GM23248 (cell line): Measurements from ENCODE around the gene KREMEN2. TPM values are rescaled to one million over a fixed set of nuclear protein-coding genes. Genes with fewer than 3 reads are reported as not detected.

ENCODE experiments used
- DNase-seq: peaks from one replicate; pipeline ENCODE4 v3.0.0-alpha.2; 2015
- H2AFZ ChIP-seq: fragments of 200-600 bp; sonication (generic); 2 replicates; pipeline ENCODE4 v1.6.1; 2016; ENCODE audit warnings: antibody characterized with exemption
- H3F3A ChIP-seq: fragments of 200-600 bp; sonication (generic); 2 replicates; pipeline ENCODE4 v1.6.1; 2016; ENCODE audit warnings: mild to moderate bottlenecking, antibody characterized with exemption, mixed run types; ENCODE audit not compliant: insufficient read depth
- H3K27ac ChIP-seq: fragments of 200-600 bp; sonication (generic); 2 replicates; pipeline ENCODE4 v1.5.1; 2016; ENCODE audit warnings: mild to moderate bottlenecking
- H3K27me3 ChIP-seq: fragments of 200-600 bp; sonication (generic); replicated peaks from 2 replicates; pipeline ENCODE4 v1.6.1; 2016; ENCODE audit warnings: mild to moderate bottlenecking; ENCODE audit not compliant: insufficient read depth
- H3K36me3 ChIP-seq: fragments of 200-600 bp; sonication (generic); 2 replicates; pipeline ENCODE4 v1.6.1; 2016; ENCODE audit warnings: low read depth, mild to moderate bottlenecking
- H3K4me1 ChIP-seq: fragments of 200-600 bp; sonication (generic); 2 replicates; pipeline ENCODE4 v1.6.1; 2016; ENCODE audit warnings: mild to moderate bottlenecking; ENCODE audit not compliant: insufficient read depth
- H3K4me2 ChIP-seq: fragments of 200-600 bp; sonication (generic); one replicate; pipeline ENCODE4 v1.6.1; 2016; ENCODE audit warnings: mild to moderate bottlenecking; ENCODE audit not compliant: unreplicated experiment
- H3K4me3 ChIP-seq: fragments of 200-600 bp; sonication (generic); 2 replicates; pipeline ENCODE4 v1.5.1; 2016; ENCODE audit warnings: mild to moderate bottlenecking
- H3K79me2 ChIP-seq: fragments of 200-600 bp; sonication (generic); 2 replicates; pipeline ENCODE4 v1.6.1; 2016; ENCODE audit warnings: mild to moderate bottlenecking; ENCODE audit not compliant: insufficient read depth
- H3K9ac ChIP-seq: fragments of 200-600 bp; sonication (generic); 2 replicates; pipeline ENCODE4 v1.6.1; 2016; ENCODE audit warnings: mild to moderate bottlenecking
- H3K9me2 ChIP-seq: fragments of 200-600 bp; sonication (generic); 2 replicates; pipeline ENCODE4 v1.6.1; 2016; ENCODE audit warnings: mixed run types, mild to moderate bottlenecking, moderate library complexity; ENCODE audit not compliant: insufficient read depth
- H3K9me3 ChIP-seq: fragments of 200-600 bp; sonication (generic); one replicate; pipeline ENCODE4 v1.6.1; 2017; ENCODE audit warnings: low read depth
- H4K20me1 ChIP-seq: fragments of 200-600 bp; sonication (generic); 2 replicates; pipeline ENCODE4 v1.6.0; 2016; ENCODE audit not compliant: insufficient read depth
- EZH2 ChIP-seq: fragments of 200-600 bp; sonication (generic); IDR thresholded peaks from 2 replicates; pipeline ENCODE4 v1.6.1; 2018; ENCODE audit warnings: antibody characterized with exemption, mild to moderate bottlenecking; ENCODE audit not compliant: insufficient read depth, poor library complexity, severe bottlenecking
- EZH2phosphoT487 ChIP-seq: fragments of 200-600 bp; sonication (generic); IDR thresholded peaks from 2 replicates; pipeline ENCODE4 v1.6.1; 2018; ENCODE audit warnings: antibody characterized with exemption, moderate library complexity, mild to moderate bottlenecking, low read depth; ENCODE audit not compliant: insufficient read depth
- WGBS, 2 experiments: methylation state at CpG; one replicate each; pipeline ENCODE4 v1.1.6; 2015 to 2017; ENCODE audit warnings: low lambda C conversion rate in 2 of 2, low coverage in 1 of 2; ENCODE audit errors: missing lambda C conversion rate in 2 of 2; 5-methylcytosine and 5-hydroxymethylcytosine counted together
- in situ Hi-C: fragments of 300-500 bp; cut with MboI; formaldehyde crosslinking; loops from 2 replicates; pipeline ENCODE4 v1.15.0; 2020
- polyA plus RNA-seq: library from polyadenylated mRNA; unstranded; fragments of >200 nt; fragmentation: Nextera tagmentation; extraction: Ambion mirVana; gene quantifications from 2 replicates; pipeline ENCODE4 v1.2.1, GENCODE V29; 2016
- total RNA-seq: library from RNA; depleted of rRNA; stranded (reverse); fragments of >200 nt; shearing (Covaris generic); gene quantifications from 2 replicates; pipeline ENCODE4 v1.2.3, GENCODE V29; 2014

KREMEN2 gene
- total and polyA plus RNA-seq, 2 experiments from 2014 or later: not detected

DNA sequence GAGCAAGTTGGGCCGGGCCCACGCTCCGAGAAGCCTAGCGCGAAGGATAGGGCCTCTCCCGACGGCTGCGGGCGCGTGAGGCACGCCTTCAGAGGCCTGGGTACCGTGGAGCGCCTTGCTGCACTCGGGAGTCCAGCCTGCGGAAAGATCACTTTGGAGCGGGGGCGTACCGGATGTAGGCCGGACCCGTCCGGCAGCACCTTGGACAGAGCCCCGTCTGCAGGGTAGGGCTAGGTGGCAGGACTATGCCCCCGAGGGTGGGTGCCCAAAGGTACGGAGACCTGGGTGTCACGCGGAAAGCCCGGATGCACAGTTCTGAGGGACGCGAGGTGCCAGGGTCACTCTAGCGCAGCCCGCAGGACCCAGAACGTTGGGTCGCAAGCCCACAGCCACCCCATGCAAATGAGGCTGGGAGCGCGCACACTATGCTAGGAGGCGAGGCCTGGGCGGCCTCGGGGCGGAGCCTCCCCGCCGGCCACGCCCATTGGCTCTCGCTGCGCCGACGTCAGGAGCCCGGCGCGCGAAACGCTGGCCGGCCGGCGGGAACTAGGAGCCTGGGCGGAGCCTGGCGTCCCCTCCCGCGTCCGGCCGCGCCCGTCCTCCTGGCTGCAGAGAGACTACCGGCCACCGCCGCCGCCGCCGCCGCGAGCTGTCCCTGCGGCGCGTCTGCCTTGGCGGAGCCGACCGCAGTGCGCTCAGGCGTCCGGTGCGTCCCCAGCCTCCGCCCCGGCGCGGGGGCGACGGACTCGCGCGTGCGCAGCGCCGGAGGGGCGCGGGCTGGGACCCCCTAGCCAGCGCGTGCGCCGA lies 4.9 kb downstream of the KREMEN2 start, which contains the start of gene PAQR4:
Gene PAQR4, plus strand, starts transcription at position 611 of the 807 bp plus-strand sequence. CDS start 327 bp downstream, outside the sequence.
- DNase-seq: peak; percentile 95
- WGBS, 2 experiments: 1% methylated on average over 46 to 87 of the region's 98 CpGs
- H3K9ac ChIP-seq: peak within 1 kb of the TSS; percentile 68

DNA sequence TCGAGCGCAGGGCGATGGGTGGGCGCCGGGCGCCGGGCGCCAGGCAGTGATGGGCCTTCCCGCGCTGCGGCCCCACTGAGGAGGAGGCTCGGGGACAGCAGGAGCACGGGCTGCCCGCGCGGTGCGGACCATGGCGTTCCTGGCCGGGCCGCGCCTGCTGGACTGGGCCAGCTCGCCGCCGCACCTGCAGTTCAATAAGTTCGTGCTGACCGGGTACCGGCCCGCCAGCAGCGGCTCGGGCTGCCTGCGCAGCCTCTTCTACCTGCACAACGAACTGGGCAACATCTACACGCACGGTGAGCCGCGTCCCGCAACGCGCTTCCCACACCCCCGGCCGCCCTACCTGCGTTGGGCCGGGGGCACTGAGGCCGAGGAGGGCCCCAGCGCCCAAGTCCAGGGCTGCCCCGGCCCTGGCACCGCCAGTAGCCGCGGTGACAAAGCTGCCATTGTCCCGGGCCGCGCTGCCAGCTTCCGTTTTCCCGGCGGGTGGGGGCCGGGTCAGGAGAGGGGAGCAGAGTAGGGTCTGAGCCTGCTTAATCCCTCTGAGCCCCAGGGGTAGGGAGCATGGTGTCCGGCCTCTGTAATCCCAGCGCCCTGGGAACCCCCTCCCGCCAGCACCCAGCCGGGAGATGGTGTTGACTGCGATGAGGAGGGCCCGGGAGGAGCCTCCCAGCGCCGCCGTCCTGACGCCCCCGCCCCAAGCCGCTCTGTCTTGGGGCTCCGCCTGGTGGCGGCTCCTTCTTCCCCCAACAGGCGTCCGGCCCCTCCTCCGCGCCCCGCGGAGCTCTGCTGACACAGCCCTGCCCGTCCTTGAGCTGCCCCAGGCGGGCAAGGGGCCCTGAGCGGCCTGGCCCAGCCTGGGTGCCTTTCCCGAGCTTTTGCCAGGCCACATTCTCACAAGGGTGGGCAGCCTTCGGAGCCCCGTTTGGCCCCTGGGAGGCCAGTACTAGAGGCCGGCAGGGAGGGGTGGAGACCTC lies 5.8 kb downstream of the KREMEN2 start:
- peaks cover 24% of the 10 kb centered on the region for H3K27me3 ChIP-seq
- in situ Hi-C loops: no loop called here
- no peaks in the 10 kb centered on the region for H3K4me1 ChIP-seq
- no peaks in the 10 kb centered on the region for H3K9me2 ChIP-seq
- peak overlapping the region; percentile 73 for H3K4me3 ChIP-seq
- H2AFZ ChIP-seq: peak overlapping the region; percentile 55
- no peaks in the 10 kb centered on the region for H3K9me3 ChIP-seq
- H3K4me2 ChIP-seq: peak overlapping the region; percentile 65
- TF ChIP-seq EZH2phosphoT487: no peak
- TF ChIP-seq EZH2: no peak
- WGBS, 2 experiments: 7 to 10% methylated on average over 71 to 74 of the region's 83 CpGs
- peak overlapping the region; percentile 68 for H3K9ac ChIP-seq
- H3F3A ChIP-seq: no peaks in the 10 kb centered on the region
- no peaks in the 10 kb centered on the region for H3K79me2 ChIP-seq
- no peak overlapping the region for H3K27ac ChIP-seq
- no peaks in the 10 kb centered on the region for H4K20me1 ChIP-seq
- H3K36me3 ChIP-seq: no peaks in the 10 kb centered on the region
- DNase-seq: peak; percentile 80

More for the DNA sequence above, 4.9 kb downstream of the KREMEN2 start, which contains the start of gene PAQR4:
- H2AFZ ChIP-seq: peak within 1 kb of the TSS; percentile 55
- no peaks in the 10 kb centered on the region for H3K9me2 ChIP-seq
- H3K4me1 ChIP-seq: no peaks in the 10 kb centered on the region
- H3K27ac ChIP-seq: no peak within 1 kb of the TSS
- H4K20me1 ChIP-seq: no peaks in the 10 kb centered on the region
- peak within 1 kb of the TSS; percentile 65 for H3K4me2 ChIP-seq
- in situ Hi-C loops: no loop called here
- peak within 1 kb of the TSS; percentile 73 for H3K4me3 ChIP-seq
- no peaks in the 10 kb centered on the region for H3F3A ChIP-seq
- TF ChIP-seq EZH2 (no peak), EZH2phosphoT487 (no peak)
- no peaks in the 10 kb centered on the region for H3K9me3 ChIP-seq
- H3K27me3 ChIP-seq: peaks cover 33% of the 10 kb centered on the region
- no peaks in the 10 kb centered on the region for H3K36me3 ChIP-seq
- H3K79me2 ChIP-seq: no peaks in the 10 kb centered on the region

DNA sequence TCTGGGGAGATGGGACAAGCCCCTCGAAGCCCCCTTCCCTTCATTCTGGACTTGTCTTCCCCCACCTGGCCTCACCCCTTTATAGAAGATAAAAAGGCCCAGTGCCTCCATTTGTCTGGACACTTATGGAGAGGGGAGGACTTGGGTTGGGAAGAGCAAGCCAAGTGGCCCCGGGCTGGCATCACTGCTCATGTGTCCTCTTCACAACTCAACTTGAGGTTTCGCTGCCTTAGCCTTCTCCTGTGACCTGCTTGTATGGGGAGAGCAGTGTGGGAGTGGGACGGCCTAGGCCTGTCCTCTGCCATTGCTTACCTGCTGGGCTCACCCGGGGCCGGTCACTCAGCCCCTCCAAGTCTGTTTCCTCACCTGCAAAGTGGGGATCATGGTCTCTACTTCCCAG lies 6.5 kb downstream of the KREMEN2 start:
- no peak overlapping the region for H3K4me2 ChIP-seq
- TF ChIP-seq EZH2phosphoT487 (no peak), EZH2 (no peak)
- in situ Hi-C loops: no loop called here
- WGBS, 2 experiments: 91 to 96% methylated on average over 6 of the region's 6 CpGs
- no peak overlapping the region for H3K27ac ChIP-seq
- H3K36me3 ChIP-seq: no peaks in the 10 kb centered on the region
- H3K9ac ChIP-seq: no peak overlapping the region
- peaks cover 18% of the 10 kb centered on the region for H3K27me3 ChIP-seq
- no peaks in the 10 kb centered on the region for H3K4me1 ChIP-seq
- peak overlapping the region; percentile 73 for H3K4me3 ChIP-seq
- H3K9me2 ChIP-seq: no peaks in the 10 kb centered on the region
- no peaks in the 10 kb centered on the region for H3K79me2 ChIP-seq
- H2AFZ ChIP-seq: no peak overlapping the region
- no peaks in the 10 kb centered on the region for H4K20me1 ChIP-seq
- no peaks in the 10 kb centered on the region for H3K9me3 ChIP-seq
- H3F3A ChIP-seq: no peaks in the 10 kb centered on the region
- DNase-seq: no peak

DNA sequence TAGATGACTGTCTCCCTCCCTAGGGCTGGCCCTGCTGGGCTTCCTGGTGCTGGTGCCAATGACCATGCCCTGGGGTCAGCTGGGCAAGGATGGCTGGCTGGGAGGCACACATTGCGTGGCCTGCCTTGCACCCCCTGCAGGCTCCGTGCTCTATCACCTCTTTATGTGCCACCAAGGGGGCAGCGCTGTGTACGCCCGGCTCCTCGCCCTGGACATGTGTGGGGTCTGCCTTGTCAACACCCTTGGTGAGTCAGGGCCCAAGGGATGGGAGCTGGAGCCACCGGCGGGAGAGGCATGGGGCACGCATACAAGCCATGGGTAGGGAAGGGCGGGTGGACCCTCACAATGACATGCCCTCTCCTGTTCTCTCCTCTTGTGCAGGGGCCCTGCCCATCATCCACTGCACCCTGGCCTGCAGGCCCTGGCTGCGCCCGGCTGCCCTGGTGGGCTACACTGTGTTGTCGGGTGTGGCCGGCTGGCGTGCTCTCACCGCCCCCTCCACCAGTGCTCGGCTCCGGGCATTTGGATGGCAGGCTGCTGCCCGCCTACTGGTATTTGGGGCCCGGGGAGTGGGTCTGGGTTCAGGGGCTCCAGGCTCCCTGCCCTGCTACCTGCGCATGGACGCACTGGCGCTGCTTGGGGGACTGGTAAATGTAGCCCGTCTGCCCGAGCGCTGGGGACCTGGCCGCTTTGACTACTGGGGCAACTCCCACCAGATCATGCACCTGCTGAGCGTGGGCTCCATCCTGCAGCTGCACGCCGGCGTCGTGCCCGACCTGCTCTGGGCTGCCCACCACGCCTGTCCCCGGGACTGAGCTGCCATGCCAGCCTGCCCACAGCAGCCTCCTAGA lies 7.3 kb downstream of the KREMEN2 start:
- in situ Hi-C loops: no loop called here
- Histone ChIP-seq H3K36me3 (no peaks in the 10 kb centered on the region), H3K27me3 (peaks cover 10% of the 10 kb centered on the region; the same call in 1 of the 2 replicates), H3K9me3 (no peaks in the 10 kb centered on the region), H3K4me2 (no peak overlapping the region), H3K4me1 (no peaks in the 10 kb centered on the region), H3K9ac (no peak overlapping the region), H4K20me1 (no peaks in the 10 kb centered on the region), H2AFZ (no peak overlapping the region), H3F3A (no peaks in the 10 kb centered on the region), H3K27ac (no peak overlapping the region), H3K79me2 (no peaks in the 10 kb centered on the region), H3K9me2 (no peaks in the 10 kb centered on the region), H3K4me3 (no peak overlapping the region)
- 96% methylated on average over 33 of the region's 35 CpGs for WGBS, 2 experiments
- TF ChIP-seq EZH2phosphoT487: no peak
- no peak for TF ChIP-seq EZH2
- DNase-seq: no peak
